C4-2B (cell line): Measurements from ENCODE around the gene FBXL14.

Experiments
- H3K27ac ChIP-seq: fragments of 450-650 bp; 2 replicates; pipeline ENCODE4 v1.5.1; 2017
- ZFX ChIP-seq: fragments of 450-650 bp; IDR thresholded peaks from 2 replicates; pipeline ENCODE4 v1.6.1; 2017
- TF ChIP-seq, protein P1 (sequence below): fragments of 450-650 bp; conservative IDR thresholded peaks from 2 replicates; pipeline ENCODE4 v1.5.1; 2017; ENCODE audit warnings: mild to moderate bottlenecking

The FBXL14 gene

DNA sequence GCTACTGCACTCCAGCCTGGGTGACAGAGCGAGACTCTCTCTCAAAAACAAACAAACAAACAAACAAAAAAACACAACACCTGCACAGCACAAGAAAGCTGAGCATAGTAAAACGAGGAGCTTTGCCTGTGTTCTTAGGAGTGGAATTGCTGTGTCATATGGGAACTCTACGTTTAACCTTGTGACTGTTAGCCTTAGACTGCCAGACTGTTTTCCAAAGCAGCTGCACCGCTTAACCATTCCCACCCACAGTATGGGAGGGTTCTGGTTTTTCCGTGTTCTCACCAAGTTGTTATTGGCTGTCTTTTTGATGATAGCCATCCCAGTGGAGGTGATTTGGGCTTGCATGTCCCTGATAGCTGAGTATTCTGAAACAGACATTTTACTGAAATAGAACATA lies 43.8 kb upstream of the FBXL14 start:
- no peak for TF ChIP-seq ZFX
- TF ChIP-seq, protein P1, sequence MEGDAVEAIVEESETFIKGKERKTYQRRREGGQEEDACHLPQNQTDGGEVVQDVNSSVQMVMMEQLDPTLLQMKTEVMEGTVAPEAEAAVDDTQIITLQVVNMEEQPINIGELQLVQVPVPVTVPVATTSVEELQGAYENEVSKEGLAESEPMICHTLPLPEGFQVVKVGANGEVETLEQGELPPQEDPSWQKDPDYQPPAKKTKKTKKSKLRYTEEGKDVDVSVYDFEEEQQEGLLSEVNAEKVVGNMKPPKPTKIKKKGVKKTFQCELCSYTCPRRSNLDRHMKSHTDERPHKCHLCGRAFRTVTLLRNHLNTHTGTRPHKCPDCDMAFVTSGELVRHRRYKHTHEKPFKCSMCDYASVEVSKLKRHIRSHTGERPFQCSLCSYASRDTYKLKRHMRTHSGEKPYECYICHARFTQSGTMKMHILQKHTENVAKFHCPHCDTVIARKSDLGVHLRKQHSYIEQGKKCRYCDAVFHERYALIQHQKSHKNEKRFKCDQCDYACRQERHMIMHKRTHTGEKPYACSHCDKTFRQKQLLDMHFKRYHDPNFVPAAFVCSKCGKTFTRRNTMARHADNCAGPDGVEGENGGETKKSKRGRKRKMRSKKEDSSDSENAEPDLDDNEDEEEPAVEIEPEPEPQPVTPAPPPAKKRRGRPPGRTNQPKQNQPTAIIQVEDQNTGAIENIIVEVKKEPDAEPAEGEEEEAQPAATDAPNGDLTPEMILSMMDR, result no peak
- no peak overlapping the region for H3K27ac ChIP-seq

DNA sequence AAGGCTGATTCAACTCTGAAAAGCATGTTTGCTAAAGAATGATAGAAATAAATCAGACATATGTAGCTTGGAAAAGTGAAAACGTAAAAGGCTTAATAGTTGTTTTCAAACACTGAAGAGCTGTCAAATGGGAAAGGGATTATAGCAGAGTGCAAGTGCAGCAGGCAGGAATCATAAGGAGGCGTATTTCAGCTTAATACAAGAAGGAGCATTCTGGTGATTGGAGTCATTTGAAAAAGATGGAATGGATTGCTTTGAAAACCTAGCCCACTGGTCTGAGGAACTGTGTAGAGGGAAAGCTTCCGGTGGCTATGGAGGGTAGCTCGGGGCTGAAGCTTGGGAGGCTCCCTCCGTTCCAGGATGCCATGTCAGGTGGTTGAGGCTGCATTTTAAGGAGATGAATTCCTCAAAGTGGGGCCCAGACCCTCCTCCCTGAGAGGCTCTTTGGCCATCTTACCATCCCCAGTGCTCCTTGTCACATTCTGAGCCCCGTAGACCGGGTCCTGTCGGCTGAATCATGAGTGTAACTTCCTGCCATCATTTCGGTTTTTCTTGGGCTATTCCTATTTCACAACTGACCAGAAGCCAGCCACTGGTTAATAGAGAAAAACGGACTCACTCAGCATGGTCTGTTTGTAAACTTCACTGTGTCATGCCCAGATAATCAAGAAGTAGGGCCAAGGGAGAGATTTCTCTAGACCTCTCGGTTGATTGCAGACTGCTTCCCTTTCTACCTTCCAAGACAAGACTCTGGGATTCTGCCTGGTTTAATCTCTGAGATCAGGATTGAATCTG lies 41.1 kb upstream of the FBXL14 start:
- TF ChIP-seq ZFX, result no peak
- TF ChIP-seq, protein P1, result no peak
- no peak overlapping the region for H3K27ac ChIP-seq

DNA sequence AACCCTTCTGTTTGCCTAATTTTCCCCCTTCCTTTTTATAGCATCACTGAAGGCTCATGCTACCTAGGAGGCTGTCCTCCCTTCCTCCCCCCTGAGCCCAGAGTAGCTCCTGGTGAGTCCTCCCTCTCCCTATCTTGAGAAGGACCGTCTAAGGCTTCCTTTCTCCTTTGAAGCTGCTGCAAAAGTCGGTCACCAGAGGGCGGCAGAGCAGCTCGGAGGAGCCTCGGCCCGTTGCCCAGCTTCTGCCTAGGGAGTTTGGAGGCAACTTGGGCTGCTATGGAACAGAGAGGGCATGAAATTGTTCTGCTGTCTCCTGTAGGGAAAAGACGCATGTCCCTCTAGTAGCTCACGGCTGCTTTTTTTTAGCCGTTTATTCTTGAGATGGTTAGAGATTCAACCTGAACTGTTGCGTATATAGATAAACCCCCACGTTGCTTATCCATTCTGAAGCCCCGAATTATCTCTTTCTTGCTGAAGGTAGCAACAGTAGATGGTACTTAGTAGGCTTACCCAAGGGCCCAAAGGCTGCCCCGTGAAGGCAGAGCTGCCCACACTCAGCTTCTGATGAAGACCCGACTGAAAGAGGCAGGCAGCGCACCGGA lies 40.3 kb upstream of the FBXL14 start:
- no peak overlapping the region for H3K27ac ChIP-seq
- TF ChIP-seq, protein P1, result peak; percentile 96
- no peak for TF ChIP-seq ZFX

DNA sequence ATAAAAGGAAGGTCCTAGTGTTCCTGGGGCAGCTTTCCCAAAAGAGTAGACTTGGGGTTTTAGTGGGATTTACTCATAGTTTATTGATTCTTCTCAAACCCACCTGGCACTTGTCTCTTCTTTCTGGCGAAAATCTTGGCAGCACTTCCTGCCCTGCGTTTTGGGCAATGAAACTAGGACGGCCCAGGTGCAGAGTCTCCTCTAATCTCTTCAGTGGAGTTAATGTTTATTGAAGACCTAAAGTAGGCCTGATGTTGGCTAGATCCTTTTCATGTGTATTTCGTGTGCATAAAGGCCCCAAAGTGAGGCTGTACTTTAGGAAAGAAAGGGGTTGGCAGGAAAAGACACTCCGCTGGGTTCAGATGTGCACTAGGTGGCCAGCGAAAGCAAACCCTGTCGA lies 39.8 kb upstream of the FBXL14 start:
- H3K27ac ChIP-seq, result no peak overlapping the region
- TF ChIP-seq ZFX, result no peak
- TF ChIP-seq, protein P1, result no peak

DNA sequence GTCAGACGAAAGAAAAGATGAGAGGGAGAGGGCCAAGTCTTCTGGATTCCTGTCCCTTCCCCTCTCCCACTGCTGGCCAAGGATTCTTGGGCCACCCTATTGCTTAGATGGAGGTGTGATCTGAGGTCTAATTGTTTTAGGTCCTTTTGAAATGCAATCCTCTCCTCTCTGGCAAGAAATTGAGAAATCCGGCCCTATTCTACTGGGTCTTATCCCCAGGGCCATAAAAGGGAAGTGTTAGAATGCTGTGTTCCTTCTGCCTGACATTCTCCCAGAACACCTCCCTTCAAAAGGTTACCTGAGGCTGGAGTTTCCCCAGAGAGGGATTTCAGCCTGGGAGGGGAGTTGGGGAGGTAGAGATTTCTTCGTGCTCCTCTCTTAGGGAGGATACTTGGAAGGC lies 39.1 kb upstream of the FBXL14 start:
- TF ChIP-seq ZFX, result no peak
- TF ChIP-seq, protein P1, result no peak
- H3K27ac ChIP-seq, result no peak overlapping the region

DNA sequence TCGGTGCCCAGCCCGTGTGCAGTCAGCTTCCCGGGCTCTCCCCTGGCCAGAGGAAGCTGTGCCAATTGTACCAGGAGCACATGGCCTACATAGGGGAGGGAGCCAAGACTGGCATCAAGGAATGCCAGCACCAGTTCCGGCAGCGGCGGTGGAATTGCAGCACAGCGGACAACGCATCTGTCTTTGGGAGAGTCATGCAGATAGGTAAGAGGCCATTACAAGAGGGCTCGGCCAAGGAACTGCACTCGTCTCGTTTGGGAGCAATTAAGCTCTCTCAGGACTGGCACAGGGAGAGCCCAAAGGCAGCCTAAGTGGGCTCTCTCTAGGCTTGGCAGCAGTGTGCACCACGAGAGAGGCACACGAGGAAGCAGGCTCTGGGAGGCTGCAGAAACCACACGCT lies 38.3 kb upstream of the FBXL14 start:
- no peak overlapping the region for H3K27ac ChIP-seq
- TF ChIP-seq, protein P1, result no peak
- TF ChIP-seq ZFX, result no peak

DNA sequence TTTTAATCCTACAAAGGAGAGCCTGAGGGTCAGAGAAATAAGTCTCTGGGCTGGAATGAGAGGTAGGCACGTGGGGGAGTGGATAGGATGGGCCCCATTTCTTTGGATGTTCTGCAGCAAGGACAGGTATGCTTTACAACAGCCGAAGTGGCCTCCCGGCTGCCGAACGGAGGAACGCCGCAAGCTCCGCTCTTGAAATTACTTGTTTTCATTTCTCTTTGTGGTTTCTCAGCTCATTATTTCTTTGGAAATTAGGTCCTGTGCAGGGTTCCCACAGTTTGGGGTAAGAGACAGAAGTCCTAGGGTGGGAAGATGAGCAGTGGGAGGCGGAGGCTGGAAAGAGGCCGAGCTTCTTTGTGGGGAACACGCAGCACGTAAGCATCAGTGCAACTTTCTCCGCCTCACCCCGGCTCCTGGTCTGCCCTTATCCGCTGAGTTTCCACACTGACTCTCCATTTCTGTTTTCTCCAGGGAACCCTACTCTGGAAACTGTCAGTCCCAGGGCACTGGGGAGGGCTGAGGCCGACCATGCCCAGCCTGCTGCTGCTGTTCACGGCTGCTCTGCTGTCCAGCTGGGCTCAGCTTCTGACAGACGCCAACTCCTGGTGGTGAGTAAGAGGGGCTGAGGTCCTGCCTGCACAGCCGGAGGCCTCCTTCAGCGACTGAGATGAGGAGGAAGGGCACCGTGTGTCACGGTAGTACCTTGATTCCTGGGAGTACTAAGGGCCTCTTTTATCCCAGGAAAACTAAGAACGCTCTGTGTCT lies 36.6 kb upstream of the FBXL14 start:
- TF ChIP-seq, protein P1, result no peak
- TF ChIP-seq ZFX, result no peak

More for the DNA sequence above, 36.6 kb upstream of the FBXL14 start:
- H3K27ac ChIP-seq, result no peak overlapping the region
